SK-N-DZ (cell line): Measurements from ENCODE around the gene ARSI.

Experiments
- DNase-seq: peaks from one replicate; pipeline ENCODE4 v3.0.0-alpha.2; 2015; ENCODE audit warnings: low spot score

ARSI gene

DNA sequence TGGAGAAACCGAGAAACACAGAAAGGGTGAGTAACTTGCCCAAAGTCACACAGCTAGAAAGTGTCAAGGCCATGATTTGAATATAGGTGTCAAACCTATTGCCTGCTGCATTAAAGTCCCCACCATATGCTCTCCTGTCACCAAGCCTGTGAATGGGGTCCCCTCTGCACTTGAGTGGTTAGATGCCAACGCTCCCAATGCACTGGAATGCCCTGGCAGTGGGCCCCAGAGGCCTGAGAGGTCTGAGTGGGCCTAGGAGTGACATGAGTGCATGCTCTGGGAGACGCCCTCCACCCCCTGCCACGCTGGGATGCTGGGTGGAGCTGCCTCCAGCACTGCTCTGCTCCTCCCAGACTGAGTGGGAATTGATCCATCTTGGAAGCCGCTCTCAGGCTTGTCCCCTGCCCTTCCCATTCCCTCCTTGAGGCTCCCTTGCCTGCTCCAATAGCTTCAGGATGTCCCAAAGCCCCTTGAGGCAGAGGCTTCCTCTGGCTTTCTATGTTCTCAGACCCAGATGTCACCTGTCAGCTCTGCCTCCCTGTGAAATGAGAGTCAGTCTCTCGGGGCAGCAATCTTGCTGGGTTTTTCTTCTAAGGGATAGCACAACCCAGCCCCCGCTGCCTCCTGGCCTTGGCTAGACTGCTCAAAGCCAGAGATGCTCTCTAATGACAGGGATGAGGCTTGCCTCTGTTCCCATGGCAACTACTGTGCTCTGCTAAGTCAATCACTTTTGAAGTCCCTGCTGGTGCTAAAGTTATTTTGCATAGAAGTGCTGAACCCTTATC lies 6.6 kb upstream of the ARSI start:
- peak; percentile 82 for DNase-seq

DNA sequence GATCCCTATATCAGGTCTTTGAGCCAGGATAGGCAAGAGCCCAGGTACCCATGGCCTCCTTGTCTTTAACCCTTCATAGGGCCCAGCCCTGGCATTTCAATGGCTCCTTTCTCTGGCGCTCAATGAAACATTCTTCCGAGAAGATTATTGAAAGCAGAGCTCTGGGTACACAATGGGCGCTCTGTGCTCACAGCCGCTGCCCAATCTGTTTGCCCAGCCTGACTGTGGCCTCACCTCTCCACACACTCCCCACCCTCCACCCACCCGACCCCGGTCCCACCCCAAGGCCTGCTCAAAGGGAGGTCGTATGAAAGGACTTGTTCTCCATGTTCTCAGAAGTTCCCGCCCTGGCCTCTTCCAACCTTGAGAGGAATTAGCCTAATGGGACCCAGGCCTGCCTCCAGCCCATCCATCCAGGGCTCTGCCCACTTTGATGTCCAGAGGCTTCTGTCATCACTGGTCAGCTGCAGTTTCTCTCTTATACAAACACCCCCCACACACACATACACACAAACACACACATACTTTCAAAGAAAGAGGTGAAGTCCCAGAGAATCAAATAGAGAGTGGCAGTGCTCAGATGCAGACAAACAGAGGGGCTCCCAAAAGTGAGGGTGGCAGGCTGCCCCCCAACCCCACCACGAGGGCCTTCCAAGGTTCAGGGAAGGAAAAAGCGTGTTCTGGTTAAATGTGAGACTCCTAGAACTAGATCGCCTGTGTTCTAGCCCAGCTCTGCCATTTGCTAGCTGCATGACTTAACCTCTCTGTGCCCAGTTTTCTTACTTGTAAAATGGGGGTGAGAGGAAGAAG lies 5.1 kb upstream of the ARSI start:
- no peak for DNase-seq

- DNase-seq, result no peak
These were observed 4.1 kb upstream of the ARSI start for GRCh38 chr5:150306775-150307174.

DNA sequence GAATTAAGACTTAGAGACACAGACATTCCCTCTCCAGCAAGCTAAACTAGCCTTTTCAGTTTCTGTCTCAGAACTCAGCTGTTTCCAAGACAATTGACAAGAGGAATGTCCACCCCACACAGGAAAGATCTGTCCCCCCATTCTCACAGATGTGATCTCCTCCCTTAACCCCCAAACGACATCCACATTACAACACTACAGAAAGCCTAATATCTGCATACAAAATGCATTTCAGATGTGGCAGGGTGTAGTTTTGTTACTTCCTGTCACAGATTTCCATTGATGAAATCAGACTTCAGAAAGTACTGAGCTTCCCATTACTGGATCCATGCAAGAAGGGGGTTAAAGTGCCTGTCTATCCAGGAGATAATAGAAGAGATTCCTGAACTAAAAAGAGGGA lies 2.9 kb upstream of the ARSI start:
- no peak for DNase-seq

- no peak for DNase-seq
These were observed 2.4 kb upstream of the ARSI start for GRCh38 chr5:150305095-150305494.

GRCh38 chr5:150304481-150305081 lies 1.9 kb upstream of the ARSI start:
- DNase-seq, result no peak

- no peak for DNase-seq
These were observed 1.1 kb upstream of the ARSI start for GRCh38 chr5:150303660-150304386.

GRCh38 chr5:150303070-150303615 lies 438 bp upstream of the ARSI start:
- no peak for DNase-seq

DNA sequence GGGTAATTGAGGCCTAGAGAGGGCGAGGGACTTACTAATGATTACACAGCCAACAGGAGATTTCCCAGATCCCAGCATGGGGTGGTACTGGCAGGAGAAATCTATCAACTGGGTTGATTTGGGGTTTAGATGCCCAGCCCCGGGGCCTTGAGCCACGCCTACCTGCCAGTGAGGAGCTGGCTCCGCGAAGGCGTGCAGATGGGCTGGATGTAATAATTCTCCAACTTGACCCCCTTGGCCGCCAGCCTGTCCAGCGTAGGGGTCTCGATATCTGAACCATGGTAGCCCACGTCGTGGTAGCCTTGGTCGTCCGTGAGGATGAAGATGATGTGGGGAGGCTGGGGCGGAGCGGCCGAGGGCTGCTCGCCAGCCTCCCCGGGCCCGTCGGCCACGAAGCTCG lies 804 bp downstream of the ARSI start:
- no peak for DNase-seq

DNA sequence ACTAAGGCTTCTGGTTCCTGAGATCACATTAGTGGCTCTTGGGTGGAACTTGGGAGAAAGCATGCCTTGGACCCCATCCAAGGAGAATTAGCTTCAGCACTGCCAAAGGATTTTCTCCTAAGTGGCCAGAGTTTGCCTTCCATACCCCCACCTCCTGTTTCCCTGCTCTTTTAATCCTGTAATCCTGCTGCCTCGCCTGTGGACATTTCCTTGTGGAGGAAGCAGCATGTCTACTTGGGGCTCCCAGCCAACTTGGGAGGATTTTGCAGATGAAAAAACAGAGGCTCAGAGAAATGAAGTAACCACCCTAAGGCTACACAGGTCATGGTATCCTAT lies 1.6 kb downstream of the ARSI start:
- no peak for DNase-seq

- DNase-seq, result no peak
These were observed 2.1 kb downstream of the ARSI start for GRCh38 chr5:150300496-150301169.

- DNase-seq, result no peak
These were observed 3.0 kb downstream of the ARSI start for GRCh38 chr5:150299571-150300327.

DNA sequence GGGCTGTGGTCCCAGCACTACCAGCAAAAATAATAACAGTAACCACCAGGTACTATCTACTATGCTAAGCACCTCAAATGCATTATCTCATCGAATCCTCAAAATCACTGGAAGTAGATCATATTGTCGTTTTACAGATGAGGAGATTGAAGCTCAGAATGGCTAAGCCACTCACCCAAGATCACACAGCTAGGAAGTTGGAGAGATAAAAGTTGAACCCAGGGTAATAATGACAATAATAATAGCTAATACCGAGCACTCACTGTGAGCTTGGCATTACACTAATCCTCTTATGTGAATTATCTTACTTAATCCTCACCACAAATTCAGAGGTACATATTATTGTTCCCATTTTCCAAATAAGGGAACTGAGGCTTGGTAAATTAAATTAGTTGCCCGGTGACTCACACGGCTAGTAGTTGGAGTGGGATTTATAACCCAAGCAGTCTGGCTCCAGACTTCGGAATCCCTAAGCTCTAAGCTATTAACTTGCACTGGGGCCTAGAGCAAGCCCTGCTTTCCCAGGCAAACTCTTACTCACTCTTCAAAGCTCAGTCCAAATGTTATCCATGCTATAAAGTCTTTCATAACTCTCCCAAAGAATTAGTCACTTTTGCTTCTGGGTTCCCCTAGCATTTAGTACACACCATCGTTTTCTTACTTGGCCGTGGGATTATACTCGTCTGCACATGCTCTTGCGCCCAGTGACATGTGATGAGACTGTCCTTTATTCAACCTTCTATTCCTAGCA lies 3.8 kb downstream of the ARSI start:
- DNase-seq, result no peak

GRCh38 chr5:150297934-150298595 lies 4.6 kb downstream of the ARSI start:
- no peak for DNase-seq

DNA sequence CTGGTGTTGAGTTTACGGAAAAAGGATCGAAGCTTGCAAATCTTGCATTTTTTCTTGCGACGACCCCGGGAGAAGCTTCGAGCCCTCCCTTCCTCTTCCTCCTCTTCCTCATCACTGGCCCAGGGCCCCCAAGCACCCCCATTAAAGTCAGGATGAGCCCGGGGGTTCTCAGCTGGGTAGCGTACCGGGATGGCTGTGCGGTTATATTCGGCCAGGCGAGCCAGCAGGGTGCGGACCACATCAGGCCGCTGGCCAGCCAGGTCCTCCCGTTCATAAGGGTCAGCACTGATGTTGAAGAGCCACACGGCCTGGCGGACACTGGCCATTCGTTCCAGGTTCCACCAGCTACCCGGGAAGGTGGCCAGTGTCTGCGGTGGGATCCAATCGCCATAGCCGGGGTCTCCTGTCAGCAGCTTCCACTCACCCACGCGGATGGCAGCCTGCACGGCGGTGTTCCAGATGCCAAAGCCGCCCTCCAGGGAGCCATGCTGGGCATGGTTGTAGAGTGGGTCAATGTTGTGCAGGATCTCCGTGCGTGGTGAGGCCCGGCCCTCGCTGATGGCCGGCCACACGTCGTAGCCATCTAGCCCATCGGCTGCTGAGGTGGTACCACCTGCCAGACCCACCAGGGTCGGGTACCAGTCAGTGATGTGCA lies 5.3 kb downstream of the ARSI start:
- no peak for DNase-seq

- no peak for DNase-seq
These were observed 6.2 kb downstream of the ARSI start for GRCh38 chr5:150296496-150296895.

GRCh38 chr5:150295741-150296486 lies 6.8 kb downstream of the ARSI start:
- no peak for DNase-seq

DNA sequence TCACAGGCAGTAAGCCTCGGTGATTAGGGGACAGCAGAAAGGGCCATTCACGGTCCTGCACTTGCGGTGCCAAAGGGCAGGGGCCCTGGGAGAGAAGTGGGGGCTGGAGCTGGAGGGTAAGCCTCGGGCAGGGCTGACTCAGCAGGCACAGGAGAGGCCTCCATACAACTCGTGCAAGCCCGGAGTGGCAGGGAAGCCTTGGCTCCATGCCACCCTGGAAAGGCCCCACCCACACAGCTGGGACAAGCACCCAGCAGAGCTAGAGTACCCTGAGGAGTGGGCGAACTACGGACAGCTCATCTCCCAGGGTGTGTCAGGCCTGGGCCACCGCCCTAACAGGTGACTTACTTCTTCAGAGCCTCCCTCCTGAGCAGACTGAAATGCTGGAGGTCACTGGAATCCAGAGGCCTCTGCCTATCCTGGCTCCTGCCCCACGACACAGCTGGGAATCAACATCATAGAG lies 7.5 kb downstream of the ARSI start:
- no peak for DNase-seq
